ENCODE measurements around the gene CAMKMT.

DNA sequence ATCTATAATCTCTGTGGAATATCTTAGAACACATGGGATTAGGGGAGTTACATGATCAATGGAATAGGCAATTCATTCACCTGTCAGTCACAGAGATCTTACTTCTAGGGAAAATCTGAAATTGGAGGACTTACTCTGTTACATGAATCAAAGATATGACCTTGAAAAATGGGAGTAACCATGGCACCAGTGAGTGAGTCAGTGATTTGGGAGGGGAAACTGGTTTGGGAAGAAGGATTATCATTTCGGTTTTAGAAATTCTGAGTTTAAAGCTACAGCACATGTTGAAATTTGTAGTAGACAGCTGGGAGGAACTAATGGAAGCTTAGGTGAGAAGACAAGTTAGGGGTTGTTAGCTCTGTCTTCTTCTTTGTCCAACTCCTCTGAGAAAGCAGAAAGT is 153.7 kb downstream of the CAMKMT start:
- TF ChIP-seq, protein P1, sequence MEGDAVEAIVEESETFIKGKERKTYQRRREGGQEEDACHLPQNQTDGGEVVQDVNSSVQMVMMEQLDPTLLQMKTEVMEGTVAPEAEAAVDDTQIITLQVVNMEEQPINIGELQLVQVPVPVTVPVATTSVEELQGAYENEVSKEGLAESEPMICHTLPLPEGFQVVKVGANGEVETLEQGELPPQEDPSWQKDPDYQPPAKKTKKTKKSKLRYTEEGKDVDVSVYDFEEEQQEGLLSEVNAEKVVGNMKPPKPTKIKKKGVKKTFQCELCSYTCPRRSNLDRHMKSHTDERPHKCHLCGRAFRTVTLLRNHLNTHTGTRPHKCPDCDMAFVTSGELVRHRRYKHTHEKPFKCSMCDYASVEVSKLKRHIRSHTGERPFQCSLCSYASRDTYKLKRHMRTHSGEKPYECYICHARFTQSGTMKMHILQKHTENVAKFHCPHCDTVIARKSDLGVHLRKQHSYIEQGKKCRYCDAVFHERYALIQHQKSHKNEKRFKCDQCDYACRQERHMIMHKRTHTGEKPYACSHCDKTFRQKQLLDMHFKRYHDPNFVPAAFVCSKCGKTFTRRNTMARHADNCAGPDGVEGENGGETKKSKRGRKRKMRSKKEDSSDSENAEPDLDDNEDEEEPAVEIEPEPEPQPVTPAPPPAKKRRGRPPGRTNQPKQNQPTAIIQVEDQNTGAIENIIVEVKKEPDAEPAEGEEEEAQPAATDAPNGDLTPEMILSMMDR (IDR thresholded peaks at IDR 0.05) = no peak
- TF ChIP-seq POLR2A (IDR thresholded peaks at IDR 0.05) = no peak
